Measurements from ENCODE around the gene STXBP1.

DNA sequence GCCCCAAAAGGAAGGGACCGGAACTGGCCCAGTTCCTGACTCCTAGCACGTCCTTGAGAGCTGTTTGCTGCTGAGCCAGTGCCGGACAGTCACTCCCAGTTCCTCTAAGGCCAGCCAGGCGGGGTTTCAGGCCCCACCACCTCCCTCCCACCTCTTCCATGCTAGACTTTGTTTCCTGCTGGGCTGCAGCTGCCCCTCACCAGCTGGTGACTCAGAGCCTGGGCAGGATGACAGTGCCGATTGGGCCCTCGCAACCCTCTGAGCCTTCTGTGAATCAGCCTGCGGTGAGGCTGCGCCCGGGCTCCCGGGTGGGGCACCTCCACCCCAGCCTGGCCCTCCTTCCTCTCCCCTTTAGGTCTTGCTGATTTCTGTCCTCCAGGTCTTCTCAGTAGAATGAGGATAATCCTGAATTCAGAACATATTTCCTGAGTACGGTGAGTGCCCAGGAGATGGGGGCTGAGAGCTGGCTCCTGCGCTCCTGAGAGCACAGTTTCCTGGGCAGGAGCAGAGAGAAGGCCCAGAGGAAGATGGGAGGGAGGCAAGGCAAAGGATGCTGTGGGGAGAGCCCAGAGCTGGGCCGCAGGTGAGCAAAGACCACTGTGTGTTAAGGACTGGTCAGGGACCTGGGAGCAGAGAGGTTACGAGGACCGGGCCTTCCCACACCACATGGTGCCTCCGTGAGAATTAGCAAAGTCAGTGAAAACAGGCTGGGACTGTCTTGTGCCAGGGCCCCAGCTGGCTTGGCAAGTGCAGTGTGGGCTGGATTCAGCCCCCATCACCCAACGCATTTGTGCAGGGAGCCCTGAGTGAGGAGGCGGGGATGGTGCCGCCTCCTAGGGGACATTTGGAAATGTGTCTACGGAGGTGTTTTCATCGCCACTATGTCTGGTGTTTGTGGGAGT, 32.9 kb upstream of the STXBP1 start:
- TF ChIP-seq, protein P1, sequence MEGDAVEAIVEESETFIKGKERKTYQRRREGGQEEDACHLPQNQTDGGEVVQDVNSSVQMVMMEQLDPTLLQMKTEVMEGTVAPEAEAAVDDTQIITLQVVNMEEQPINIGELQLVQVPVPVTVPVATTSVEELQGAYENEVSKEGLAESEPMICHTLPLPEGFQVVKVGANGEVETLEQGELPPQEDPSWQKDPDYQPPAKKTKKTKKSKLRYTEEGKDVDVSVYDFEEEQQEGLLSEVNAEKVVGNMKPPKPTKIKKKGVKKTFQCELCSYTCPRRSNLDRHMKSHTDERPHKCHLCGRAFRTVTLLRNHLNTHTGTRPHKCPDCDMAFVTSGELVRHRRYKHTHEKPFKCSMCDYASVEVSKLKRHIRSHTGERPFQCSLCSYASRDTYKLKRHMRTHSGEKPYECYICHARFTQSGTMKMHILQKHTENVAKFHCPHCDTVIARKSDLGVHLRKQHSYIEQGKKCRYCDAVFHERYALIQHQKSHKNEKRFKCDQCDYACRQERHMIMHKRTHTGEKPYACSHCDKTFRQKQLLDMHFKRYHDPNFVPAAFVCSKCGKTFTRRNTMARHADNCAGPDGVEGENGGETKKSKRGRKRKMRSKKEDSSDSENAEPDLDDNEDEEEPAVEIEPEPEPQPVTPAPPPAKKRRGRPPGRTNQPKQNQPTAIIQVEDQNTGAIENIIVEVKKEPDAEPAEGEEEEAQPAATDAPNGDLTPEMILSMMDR (IDR thresholded peaks at IDR 0.05; ENCODE audit: low read depth, low read length, poor library complexity, severe bottlenecking): no peak
- no peak for TF ChIP-seq EZH2phosphoT487 (IDR thresholded peaks at IDR 0.05; ENCODE audit: borderline replicate concordance, low read length)
